Small intestine (tissue), 7 donors: ENCODE results near the gene PMPCA. TPM values are rescaled to one million over a fixed set of nuclear protein-coding genes. Genes with fewer than 3 reads are reported as not detected.
"Not testable (repeated sequence)": the region's sequence is repeated elsewhere in the genome, so short reads cannot be mapped to it uniquely, and the experiment has no call there.

Experiments used
- DNase-seq, 2 donors: peaks; one replicate each; pipeline versions ENCODE4 v3.0.0 to v3.0.0-alpha.2; 2013
- FAIRE-seq: peaks from 2 replicates; lab custom pipeline; 2012; peaks lifted over from hg19 to GRCh38; lab: Jason Lieb, UNC
- H3K27ac ChIP-seq, 3 donors: one replicate each; pipeline ENCODE4 v1.5.1; 2013; ENCODE audit warnings: low read length in 2 of 3, mild to moderate bottlenecking in 2 of 3, control low read depth in 1 of 3, inconsistent platforms in 1 of 3, low read depth in 1 of 3, moderate library complexity in 1 of 3
- H3K27me3 ChIP-seq, 3 donors: one replicate each; pipeline ENCODE4 v1.6.1; 2013; ENCODE audit warnings: low read length in 3 of 3, inconsistent platforms in 1 of 3; ENCODE audit not compliant: control insufficient read depth in 3 of 3, insufficient read depth in 3 of 3
- H3K36me3 ChIP-seq, 3 donors: one replicate each; pipeline ENCODE4 v1.6.1; 2013; ENCODE audit warnings: low read length in 3 of 3, inconsistent platforms in 1 of 3, low read depth in 1 of 3, mild to moderate bottlenecking in 1 of 3, moderate library complexity in 1 of 3; ENCODE audit not compliant: control insufficient read depth in 3 of 3, insufficient read depth in 2 of 3
- H3K4me1 ChIP-seq, 3 donors: one replicate each; pipeline ENCODE4 v1.6.1; 2013; ENCODE audit warnings: low read length in 2 of 3, inconsistent platforms in 1 of 3, low read depth in 1 of 3, mild to moderate bottlenecking in 1 of 3, moderate library complexity in 1 of 3; ENCODE audit not compliant: control insufficient read depth in 3 of 3, insufficient read depth in 2 of 3
- H3K4me3 ChIP-seq, 3 donors: one replicate each; pipeline ENCODE4 v1.5.1; 2013; ENCODE audit warnings: low read length in 3 of 3, control low read depth in 1 of 3, inconsistent platforms in 1 of 3, low read depth in 1 of 3, mild to moderate bottlenecking in 1 of 3, moderate library complexity in 1 of 3
- H3K9me3 ChIP-seq, 2 donors: one replicate each; pipeline ENCODE4 v1.6.1; 2013; ENCODE audit warnings: low read depth in 1 of 2, low read length in 1 of 2; ENCODE audit not compliant: control insufficient read depth in 2 of 2, insufficient read depth in 1 of 2
- WGBS, 3 donors: extraction: QIAGEN DNeasy Blood & Tissue Kit; methylation state at CpG; one replicate each; pipeline ENCODE4 v1.1.7; 2013; 5-methylcytosine and 5-hydroxymethylcytosine counted together
- polyA plus RNA-seq, 4 donors: library from polyadenylated mRNA; stranded (reverse) in 3 of 4; unstranded in 1 of 4; fragments of 200-250 nt in 3 of 4; fragments of 120-200 nt in 1 of 4; gene quantifications; one replicate each; pipeline versions ENCODE4 v1.2.1 to v1.2.3, GENCODE V29; 2013
- donor health status: healthy with polysubstance abuse.
- donor health status: control.
- donor health status: control.
- donor health status: Bipolar disorder and iron deficiency.
- donor health status: healthy.

The PMPCA gene
- polyA plus RNA-seq, 4 donors: 34.7 to 64.9 (median 48.9) TPM

DNA sequence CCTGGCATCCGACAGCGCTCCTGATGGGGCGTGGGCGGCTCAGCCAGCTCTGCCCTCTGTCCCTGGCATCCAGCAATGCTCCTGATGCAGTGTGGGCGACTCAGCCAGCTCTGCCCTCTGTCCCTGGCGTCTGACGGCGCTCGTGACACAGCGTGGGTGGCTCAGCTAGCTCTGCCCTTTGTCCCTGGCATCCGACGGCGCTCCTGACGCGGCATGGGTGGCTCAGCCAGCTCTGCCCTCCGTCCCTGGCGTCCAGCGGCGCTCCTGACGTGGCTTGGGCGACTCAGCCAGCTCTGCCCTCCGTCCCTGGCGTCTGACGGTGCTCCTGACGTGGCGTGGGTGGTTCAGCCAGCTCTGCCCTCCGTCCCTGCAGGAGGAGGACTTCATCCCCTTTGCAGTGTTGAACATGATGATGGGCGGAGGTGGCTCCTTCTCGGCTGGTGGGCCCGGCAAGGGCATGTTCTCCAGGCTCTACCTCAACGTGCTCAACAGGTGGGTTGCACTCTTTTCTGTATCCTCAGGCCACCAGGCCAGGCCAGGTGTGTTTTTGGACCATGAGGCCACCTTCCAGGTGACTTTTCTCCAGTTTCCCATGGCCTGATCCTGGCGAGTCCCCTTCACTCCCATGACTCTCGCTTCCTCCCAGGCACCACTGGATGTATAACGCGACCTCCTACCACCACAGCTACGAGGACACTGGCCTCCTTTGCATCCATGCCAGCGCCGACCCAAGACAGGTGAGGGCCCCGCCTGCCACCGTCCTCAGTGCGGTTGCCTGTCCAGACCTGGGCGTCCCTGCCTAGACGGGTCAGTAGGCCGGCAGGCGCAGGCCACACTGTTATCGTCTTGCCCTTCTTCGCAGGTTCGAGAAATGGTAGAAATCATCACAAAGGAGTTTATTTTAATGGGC lies 8.0 kb downstream of the PMPCA start:
- no peak for FAIRE-seq
- H3K27me3 ChIP-seq: no peaks in the 10 kb centered on the region
- no peaks in the 10 kb centered on the region for H3K9me3 ChIP-seq
- H3K36me3 ChIP-seq: peaks cover 16 to 95% (median 29%) of the 10 kb centered on the region in 3 donors
- WGBS, 3 donors: 86 to 92% (median 89%) methylated on average over 47 to 48 of the region's 48 CpGs
- H3K4me1 ChIP-seq: no peaks in the 10 kb centered on the region
- peak in 1 of 2 donors; percentile 10 for DNase-seq
- no peak overlapping the region for H3K27ac ChIP-seq
- H3K4me3 ChIP-seq: no peak overlapping the region

DNA sequence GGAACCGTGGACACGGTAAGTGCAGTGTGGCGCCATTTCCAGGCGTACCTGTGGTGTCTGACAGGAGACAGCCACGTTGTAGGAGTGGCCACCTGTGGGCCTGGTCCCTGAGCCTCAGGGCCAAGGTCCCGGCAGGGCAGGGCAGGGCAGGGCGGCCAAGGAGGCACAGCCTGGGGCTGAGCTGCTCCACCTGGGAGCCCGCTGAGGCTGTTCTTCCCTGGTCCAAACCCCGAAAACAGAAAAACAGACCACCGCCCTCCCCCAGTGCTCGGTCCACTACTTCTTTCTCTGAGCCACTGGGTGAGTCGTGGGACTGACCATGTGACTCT lies 8.6 kb downstream of the PMPCA start:
- Histone ChIP-seq H3K9me3 (no peaks in the 10 kb centered on the region), H3K4me1 (no peaks in the 10 kb centered on the region), H3K4me3 (no peak overlapping the region), H3K27me3 (no peaks in the 10 kb centered on the region), H3K27ac (no peak overlapping the region), H3K36me3 (peaks cover 21 to 95% (median 31%) of the 10 kb centered on the region in 3 donors)
- 89 to 95% (median 90%) methylated on average over 11 to 12 of the region's 12 CpGs for WGBS, 3 donors
- DNase-seq: no peak
- no peak for FAIRE-seq

DNA sequence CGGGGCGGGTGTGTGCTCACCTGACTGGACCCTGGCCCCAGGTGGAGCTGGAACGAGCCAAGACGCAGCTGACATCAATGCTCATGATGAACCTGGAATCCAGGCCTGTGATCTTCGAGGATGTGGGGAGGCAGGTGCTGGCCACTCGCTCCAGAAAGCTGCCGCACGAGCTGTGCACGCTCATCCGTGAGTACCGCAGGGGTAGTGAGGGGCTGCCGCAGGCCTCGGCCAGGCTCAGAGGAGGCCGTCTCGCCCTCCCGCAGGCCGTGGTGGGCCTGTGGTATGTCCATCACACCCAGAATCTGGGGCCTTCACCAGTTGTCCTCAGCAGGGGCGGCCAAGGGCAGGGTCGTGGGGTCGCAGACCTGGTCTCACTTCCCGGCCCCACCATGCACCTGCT lies 11.3 kb downstream of the PMPCA start:
- FAIRE-seq (no peak), DNase-seq (no peak)
- H3K4me3 ChIP-seq: no peak overlapping the region
- WGBS, 3 donors: 86 to 94% (median 87%) methylated on average over 19 to 21 of the region's 21 CpGs
- no peaks in the 10 kb centered on the region for H3K4me1 ChIP-seq
- peaks cover 18 to 93% (median 36%) of the 10 kb centered on the region in 3 donors for H3K36me3 ChIP-seq
- no peaks in the 10 kb centered on the region for H3K9me3 ChIP-seq
- H3K27ac ChIP-seq: no peak overlapping the region
- H3K27me3 ChIP-seq: no peaks in the 10 kb centered on the region

DNA sequence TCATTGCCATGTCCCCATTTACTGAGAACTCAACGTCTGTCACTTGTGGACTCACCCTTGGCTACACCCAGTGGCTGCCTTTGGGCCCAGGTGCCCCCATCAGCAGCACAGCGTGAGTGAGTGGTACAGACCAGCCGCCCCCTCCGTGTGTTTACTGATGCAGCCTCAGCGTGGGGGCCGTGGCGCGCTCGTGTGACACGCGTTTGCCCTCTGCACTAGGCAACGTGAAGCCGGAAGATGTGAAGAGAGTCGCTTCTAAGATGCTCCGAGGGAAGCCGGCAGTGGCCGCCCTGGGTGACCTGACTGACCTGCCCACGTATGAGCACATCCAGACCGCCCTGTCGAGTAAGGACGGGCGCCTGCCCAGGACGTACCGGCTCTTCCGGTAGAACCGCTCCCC lies 12.4 kb downstream of the PMPCA start:
- H3K27me3 ChIP-seq: no peaks in the 10 kb centered on the region
- H3K4me3 ChIP-seq: no peak overlapping the region
- no peaks in the 10 kb centered on the region for H3K9me3 ChIP-seq
- DNase-seq: no peak
- no peak overlapping the region for H3K27ac ChIP-seq
- no peak for FAIRE-seq
- H3K36me3 ChIP-seq: peaks cover 18 to 87% (median 29%) of the 10 kb centered on the region in 3 donors
- 96 to 98% (median 97%) methylated on average over 26 of the region's 26 CpGs for WGBS, 3 donors
- H3K4me1 ChIP-seq: no peaks in the 10 kb centered on the region

DNA sequence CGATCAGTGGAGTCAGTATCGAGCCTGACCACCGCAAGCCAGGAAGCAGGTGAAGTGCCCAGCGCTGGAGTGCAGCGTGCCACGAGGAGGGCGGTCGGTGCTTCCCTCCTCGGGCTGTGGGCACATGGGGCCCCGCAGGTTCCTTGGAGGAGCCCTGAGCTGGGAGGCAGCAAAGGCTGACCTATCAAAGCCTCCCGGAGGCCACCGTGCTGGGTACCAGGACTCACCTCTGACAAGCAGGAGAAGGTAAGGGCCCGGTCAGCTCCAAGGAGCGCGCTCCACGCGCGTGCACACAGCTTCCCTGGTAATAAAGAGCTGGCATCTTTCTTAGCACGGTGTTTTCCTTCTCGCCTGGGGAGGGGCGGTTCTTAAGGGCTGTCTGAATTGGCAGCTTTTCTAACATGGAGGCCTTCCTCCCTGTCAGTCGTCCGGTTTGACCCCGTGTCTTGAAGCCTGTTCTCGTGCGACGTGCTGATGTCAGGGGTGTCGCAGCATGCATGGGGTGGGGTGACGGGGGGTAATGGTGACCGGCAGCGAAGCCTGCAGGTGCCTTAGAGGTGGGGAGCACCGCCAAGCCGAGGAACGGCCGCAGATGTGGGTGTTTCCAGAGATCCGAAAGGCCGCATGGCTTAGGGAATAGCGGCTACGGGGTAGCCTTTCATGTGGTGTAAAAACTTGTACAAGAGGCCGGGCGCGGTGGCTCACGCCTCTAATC lies 13.1 kb downstream of the PMPCA start:
- WGBS, 3 donors: 93 to 97% (median 96%) methylated on average over 43 of the region's 43 CpGs
- FAIRE-seq: no peak
- Histone ChIP-seq H3K4me3 (no peak overlapping the region), H3K27ac (no peak overlapping the region), H3K9me3 (no peaks in the 10 kb centered on the region), H3K27me3 (no peaks in the 10 kb centered on the region), H3K36me3 (peaks cover 17 to 81% (median 26%) of the 10 kb centered on the region in 3 donors), H3K4me1 (no peaks in the 10 kb centered on the region)
- DNase-seq: no peak

DNA sequence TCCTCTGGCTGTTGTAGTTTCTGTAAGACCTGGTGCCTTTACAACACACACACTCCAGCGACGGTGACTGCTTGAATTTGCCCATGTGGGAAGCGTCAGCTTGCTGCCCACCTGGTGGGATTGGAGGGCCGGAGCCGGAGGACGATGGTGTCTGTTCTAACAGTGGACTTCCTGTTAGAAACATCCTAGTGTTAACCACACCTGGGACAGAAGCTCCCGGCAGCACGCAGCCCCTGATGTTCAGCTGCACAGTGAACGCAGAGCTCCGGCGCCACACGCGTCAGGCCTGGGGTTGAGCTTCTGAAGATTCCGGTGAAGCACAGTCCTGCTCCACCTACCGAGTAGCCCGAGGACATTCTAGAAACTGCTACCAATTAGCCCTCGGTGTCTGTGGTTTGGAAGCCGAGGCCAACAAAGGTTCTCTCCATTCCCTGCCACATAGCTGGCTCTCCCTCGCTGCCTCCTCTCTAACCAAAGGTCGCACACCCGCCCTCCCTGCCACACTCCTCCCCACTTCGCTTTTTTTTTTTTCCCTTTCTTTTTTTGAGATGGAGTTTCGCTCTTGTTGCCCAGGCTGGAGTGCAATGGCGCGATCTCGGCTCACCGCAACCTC lies 14.4 kb downstream of the PMPCA start:
- H3K4me3 ChIP-seq: no peak overlapping the region
- no peaks in the 10 kb centered on the region for H3K4me1 ChIP-seq
- H3K27ac ChIP-seq: no peak overlapping the region
- FAIRE-seq: no peak
- H3K36me3 ChIP-seq: peaks cover 12 to 81% (median 23%) of the 10 kb centered on the region in 3 donors
- no peaks in the 10 kb centered on the region for H3K27me3 ChIP-seq
- no peak for DNase-seq
- H3K9me3 ChIP-seq: no peaks in the 10 kb centered on the region
- 84 to 89% (median 84%) methylated on average over 27 of the region's 27 CpGs for WGBS, 3 donors

DNA sequence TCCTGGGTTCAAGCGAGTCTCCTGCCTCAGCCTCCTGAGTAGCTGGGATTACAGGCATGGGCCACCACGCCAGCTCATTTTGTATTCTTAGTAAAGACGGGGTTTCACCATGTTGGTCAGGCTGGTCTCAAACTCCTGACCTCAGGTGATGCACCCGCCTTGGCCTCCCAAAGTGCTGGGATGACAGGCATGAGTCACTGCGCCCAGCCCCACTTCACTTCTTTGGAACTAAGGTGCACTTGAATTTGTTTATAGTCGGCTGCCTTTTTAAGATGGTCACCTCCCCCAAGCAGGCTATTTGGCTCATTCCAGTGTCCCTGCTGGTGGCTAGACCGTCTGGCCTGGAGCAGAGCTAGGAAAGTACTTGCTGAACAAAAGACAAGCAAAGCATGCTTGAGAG lies 14.9 kb downstream of the PMPCA start:
- not testable (repeated sequence) for FAIRE-seq

DNA sequence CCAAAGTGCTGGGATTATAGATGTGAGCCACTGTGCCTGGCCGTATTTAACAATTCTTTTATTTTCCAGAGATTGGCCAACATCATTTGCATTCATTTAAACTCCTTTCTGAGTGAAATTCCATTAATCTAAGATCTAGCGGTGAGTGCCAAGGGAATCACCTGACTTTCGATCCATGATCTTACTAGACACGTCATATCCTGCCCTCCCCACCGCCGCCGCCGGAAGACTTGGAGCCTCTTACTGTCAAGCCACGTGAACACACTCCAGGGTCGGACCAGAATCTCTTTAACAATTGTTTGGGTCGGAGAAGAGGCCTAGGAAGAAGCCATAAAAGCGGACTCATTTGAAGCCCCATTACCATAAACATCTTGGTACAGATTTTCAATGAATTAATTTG lies 16.3 kb downstream of the PMPCA start:
- H3K27ac ChIP-seq: no peak overlapping the region
- no peaks in the 10 kb centered on the region for H3K4me1 ChIP-seq
- H3K36me3 ChIP-seq: peaks cover 12 to 78% (median 20%) of the 10 kb centered on the region in 3 donors
- WGBS, 3 donors: 85 to 92% (median 91%) methylated on average over 12 of the region's 12 CpGs
- no peak overlapping the region for H3K4me3 ChIP-seq
- H3K27me3 ChIP-seq: no peaks in the 10 kb centered on the region
- no peak for DNase-seq
- no peak for FAIRE-seq
- no peaks in the 10 kb centered on the region for H3K9me3 ChIP-seq

More for the DNA sequence above, 14.9 kb downstream of the PMPCA start:
- not testable (repeated sequence) for H3K27ac ChIP-seq, H3K4me3 ChIP-seq, H3K4me1 ChIP-seq, H3K27me3 ChIP-seq, DNase-seq, H3K9me3 ChIP-seq
- H3K36me3 ChIP-seq: peaks cover 12 to 83% (median 26%) of the 10 kb centered on the region in 3 donors
- WGBS, 3 donors: 81 to 84% (median 82%) methylated on average over 7 of the region's 7 CpGs
